ENCODE measurements around the gene PHACTR1.

- TF ChIP-seq CTCF (conservative IDR thresholded peaks at IDR 0.05; ENCODE audit: low read depth, low read length) (no peak), EZH2 (IDR thresholded peaks at IDR 0.05; ENCODE audit: low read length, unreplicated experiment) (no peak), EZH2phosphoT487 (IDR thresholded peaks at IDR 0.05; ENCODE audit: borderline replicate concordance, low read length) (no peak)
Measured at GRCh38 chr6:12753036-12753435, 36.5 kb downstream of the PHACTR1 start.

All from PC-3 (cell line).